NB4 (cell line): Measurements from ENCODE around the gene USP10.

Source experiments
- DNase-seq: peaks from one replicate; pipeline ENCODE4 v3.0.0; 2010; ENCODE audit warnings: low read depth
- H3K4me3 ChIP-seq: one replicate; pipeline ENCODE4 v1.5.1; 2011; ENCODE audit warnings: mild to moderate bottlenecking, low read depth, low read length, moderate library complexity
- MYC ChIP-seq: IDR thresholded peaks from 2 replicates; pipeline ENCODE4 v1.6.1; 2011; ENCODE audit warnings: low read depth, low read length
- POLR2A ChIP-seq: IDR thresholded peaks from 2 replicates; pipeline ENCODE4 v1.6.1; 2011; ENCODE audit warnings: mild to moderate bottlenecking; ENCODE audit not compliant: insufficient read length; ENCODE audit errors: extremely low read depth
- TF ChIP-seq, protein P1 (sequence below): IDR thresholded peaks from 2 replicates; pipeline ENCODE4 v1.6.1; 2011; ENCODE audit warnings: low read depth, low read length
- TF ChIP-seq, protein P2 (sequence below): IDR thresholded peaks from one replicate; pipeline ENCODE4 v1.5.1; 2012; ENCODE audit warnings: low read depth, low read length

The USP10 gene

DNA sequence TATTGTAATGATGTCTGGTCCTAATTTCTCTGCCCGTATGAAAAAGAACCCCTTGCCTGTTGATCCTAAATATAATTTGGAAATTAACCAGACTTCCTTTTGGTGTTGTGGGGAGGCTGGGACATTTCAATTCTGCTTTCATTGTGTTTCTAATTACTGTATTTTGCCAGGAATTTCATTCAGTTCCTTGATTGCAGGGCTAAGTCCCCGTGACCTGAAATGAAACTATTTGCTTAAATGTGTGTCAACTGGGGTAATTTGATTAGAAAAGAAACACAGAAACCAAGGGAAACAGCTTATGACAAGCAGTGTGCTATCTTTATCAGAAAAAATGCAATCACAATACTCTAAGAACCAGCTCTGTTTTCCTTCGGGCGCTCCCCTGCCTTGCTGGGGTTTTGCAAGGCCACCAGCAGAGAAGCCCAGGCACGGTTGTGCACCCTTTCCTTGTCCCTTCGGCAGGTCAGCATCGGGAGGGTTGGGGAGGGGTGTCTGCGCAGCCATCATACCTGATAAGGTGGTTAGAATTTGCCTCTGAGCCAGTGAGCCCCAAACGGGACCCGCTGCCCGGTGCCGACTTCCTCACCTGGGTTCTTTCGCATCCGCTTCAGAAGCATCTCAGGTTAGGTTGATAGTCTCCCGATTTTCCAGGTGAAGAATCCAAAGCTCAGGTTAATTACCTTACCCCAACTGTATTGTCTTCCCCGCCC, 32.0 kb upstream of the USP10 start:
- H3K4me3 ChIP-seq = no peak overlapping the region

DNA sequence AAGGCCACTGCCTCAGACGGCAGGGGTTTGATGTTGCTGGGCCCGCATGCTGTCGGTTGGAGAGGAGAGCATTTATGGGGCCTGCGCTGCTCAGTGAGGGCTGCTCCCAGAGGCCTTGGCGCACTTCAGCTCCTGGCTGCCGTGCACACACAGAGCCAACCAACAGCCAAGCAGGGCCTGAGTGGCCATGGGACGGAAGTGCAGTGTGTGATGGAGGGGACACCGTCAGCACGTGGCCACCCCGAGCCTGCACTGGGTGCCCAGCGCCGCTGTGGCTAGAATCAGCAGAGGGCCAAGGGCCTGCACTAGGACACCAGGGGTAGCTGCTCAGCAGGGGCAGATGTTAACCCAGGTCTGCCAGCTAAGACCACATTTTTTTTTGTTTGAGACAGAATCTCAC, 29.7 kb upstream of the USP10 start:
- TF ChIP-seq MYC (no peak), POLR2A (no peak)
- TF ChIP-seq, protein P1, sequence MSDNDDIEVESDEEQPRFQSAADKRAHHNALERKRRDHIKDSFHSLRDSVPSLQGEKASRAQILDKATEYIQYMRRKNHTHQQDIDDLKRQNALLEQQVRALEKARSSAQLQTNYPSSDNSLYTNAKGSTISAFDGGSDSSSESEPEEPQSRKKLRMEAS = no peak
- TF ChIP-seq, protein P2, sequence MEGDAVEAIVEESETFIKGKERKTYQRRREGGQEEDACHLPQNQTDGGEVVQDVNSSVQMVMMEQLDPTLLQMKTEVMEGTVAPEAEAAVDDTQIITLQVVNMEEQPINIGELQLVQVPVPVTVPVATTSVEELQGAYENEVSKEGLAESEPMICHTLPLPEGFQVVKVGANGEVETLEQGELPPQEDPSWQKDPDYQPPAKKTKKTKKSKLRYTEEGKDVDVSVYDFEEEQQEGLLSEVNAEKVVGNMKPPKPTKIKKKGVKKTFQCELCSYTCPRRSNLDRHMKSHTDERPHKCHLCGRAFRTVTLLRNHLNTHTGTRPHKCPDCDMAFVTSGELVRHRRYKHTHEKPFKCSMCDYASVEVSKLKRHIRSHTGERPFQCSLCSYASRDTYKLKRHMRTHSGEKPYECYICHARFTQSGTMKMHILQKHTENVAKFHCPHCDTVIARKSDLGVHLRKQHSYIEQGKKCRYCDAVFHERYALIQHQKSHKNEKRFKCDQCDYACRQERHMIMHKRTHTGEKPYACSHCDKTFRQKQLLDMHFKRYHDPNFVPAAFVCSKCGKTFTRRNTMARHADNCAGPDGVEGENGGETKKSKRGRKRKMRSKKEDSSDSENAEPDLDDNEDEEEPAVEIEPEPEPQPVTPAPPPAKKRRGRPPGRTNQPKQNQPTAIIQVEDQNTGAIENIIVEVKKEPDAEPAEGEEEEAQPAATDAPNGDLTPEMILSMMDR = no peak
- no peak overlapping the region for H3K4me3 ChIP-seq
- no peak for DNase-seq

More for the DNA sequence above, 32.0 kb upstream of the USP10 start:
- no peak for DNase-seq
- TF ChIP-seq, protein P2 = no peak
- TF ChIP-seq POLR2A (no peak), MYC (no peak)
- TF ChIP-seq, protein P1 = no peak

DNA sequence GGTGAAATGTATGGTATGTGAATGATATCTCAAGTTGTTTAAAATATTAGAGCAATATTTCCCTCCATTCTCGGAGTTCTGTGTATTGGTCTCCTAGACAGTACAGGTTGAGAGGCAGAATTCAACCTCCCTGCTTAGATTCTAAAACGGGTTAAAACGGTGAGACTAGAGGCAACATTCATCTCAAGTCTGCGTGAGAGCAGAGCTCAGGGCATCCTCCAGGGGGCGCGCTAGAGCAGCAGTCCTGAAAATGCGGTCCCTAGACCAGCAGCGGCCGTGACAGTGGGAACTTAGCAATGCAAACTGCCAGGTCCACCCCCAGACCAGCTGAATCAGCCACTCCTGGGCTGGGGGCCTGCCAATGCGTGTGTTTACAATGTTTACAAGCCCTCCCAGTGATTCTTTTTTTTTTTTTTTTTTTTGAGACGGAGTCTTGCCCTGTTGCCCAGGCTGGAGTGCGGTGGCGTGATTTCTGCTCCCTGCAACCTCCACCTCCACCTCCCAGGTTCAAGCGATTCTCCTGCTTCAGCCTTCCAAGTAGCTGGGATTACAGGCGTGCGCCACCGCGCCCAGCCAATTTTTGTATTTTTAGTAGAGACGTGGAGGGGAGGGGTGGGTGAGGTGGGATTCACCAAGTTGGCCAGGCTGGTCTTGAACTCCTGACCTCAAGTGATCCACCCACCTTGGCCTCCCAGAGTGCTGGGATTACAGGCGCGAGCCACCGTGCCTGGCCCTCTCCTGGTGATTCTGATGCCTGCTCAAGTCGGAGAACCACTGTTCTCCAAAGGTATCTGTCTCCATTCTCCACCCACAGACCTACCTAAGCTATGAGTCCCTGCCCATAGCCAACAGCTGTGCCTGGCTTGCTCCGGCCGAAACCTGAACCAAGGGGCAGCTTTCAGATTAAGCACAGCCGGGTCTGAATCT, 27.3 kb upstream of the USP10 start:
- H3K4me3 ChIP-seq = no peak overlapping the region
- DNase-seq = peak; percentile 88
- no peak for TF ChIP-seq POLR2A
- TF ChIP-seq MYC = peak; percentile 46
- TF ChIP-seq, protein P2 = peak; percentile 93
- TF ChIP-seq, protein P1 = 0 out of 2 replicates have a peak, but pooled peaks have one; percentile 43

DNA sequence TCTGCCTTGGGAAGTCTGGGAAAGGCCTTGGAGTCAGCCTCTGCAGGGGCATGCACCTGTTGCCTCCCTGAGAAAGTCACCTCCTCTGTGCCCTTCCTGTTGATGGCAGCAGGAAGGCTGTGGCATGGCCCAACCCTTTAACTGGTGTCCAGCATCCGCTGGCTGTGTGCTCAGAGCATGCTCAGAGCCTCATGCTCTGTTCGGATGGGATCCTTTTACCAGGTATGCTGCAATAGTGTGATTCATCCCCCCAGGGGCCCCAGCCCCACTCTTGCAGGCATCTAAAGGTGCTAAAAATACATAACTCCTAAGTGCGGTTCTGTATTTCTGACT, 26.6 kb upstream of the USP10 start:
- TF ChIP-seq POLR2A (no peak), MYC (no peak)
- TF ChIP-seq, protein P1 = no peak
- TF ChIP-seq, protein P2 = no peak
- no peak overlapping the region for H3K4me3 ChIP-seq
- peak; percentile 92 for DNase-seq

DNA sequence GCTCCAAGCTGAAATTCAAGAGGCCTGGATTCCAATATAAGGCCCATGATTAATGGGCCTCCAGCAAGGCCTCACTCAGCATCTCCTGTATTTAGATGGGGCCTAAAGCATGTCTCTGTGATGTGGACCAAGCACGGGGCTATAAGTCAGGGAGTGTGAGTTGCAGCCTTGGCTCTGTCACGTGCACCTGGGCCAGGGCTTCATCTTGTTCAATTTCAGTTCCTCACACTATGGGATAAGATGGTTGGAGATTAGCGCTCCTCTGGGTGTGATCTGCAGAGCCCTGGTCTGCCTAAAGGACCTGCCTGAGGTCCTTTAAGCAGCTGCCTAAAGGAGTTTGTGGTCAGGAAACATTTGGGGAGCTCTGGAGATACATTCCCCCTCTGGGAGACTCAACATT, 26.2 kb upstream of the USP10 start:
- no peak for DNase-seq
- no peak overlapping the region for H3K4me3 ChIP-seq
- TF ChIP-seq, protein P2 = no peak
- TF ChIP-seq POLR2A = no peak
- TF ChIP-seq MYC = no peak
- TF ChIP-seq, protein P1 = no peak
